NCI-H460 (cell line): ENCODE results near the gene BAHCC1. TPM values are rescaled to one million over a fixed set of nuclear protein-coding genes. Genes with fewer than 3 reads are reported as not detected.

Experiments
- DNase-seq: peaks from one replicate; pipeline ENCODE4 v3.0.0-alpha.2; 2016; ENCODE audit warnings: low read depth; ENCODE audit errors: extremely low read depth
- total RNA-seq: library from RNA; depleted of rRNA; stranded (reverse); fragments of >200 nt; shearing (Covaris generic); gene quantifications from 2 replicates; pipeline ENCODE4 v1.2.3, GENCODE V29; 2014

BAHCC1 gene
- total RNA-seq, 1 experiment from 2014 or later = 6.7 TPM

- peak; percentile 72 for DNase-seq
These were observed 92.4 kb downstream of the BAHCC1 start for GRCh38 chr17:81487487-81488275.

GRCh38 chr17:81488276-81488860 is 93.1 kb downstream of the BAHCC1 start:
- DNase-seq = no peak

- DNase-seq = no peak
These were observed 94.0 kb downstream of the BAHCC1 start for GRCh38 chr17:81489012-81489997.

GRCh38 chr17:81489998-81490992 is 95.0 kb downstream of the BAHCC1 start:
- DNase-seq = no peak

GRCh38 chr17:81491181-81491581 is 95.9 kb downstream of the BAHCC1 start:
- DNase-seq = peak; percentile 14

GRCh38 chr17:81491761-81492160 is 96.5 kb downstream of the BAHCC1 start:
- no peak for DNase-seq

- no peak for DNase-seq
These were observed 96.9 kb downstream of the BAHCC1 start for GRCh38 chr17:81492202-81492601.

- DNase-seq = no peak
These were observed 97.4 kb downstream of the BAHCC1 start for GRCh38 chr17:81492706-81493105.

- DNase-seq = no peak
These were observed 98.2 kb downstream of the BAHCC1 start for GRCh38 chr17:81493198-81494038.

- no peak for DNase-seq
These were observed 99.5 kb downstream of the BAHCC1 start for GRCh38 chr17:81494626-81495377.

GRCh38 chr17:81498953-81499600 is 103.8 kb downstream of the BAHCC1 start:
- no peak for DNase-seq

- no peak for DNase-seq
These were observed 104.3 kb downstream of the BAHCC1 start for GRCh38 chr17:81499601-81499970.

- no peak for DNase-seq
These were observed 104.8 kb downstream of the BAHCC1 start for GRCh38 chr17:81500047-81500446.

GRCh38 chr17:81502471-81503017 is 107.3 kb downstream of the BAHCC1 start:
- no peak for DNase-seq

GRCh38 chr17:81503619-81504018 is 108.4 kb downstream of the BAHCC1 start:
- DNase-seq = no peak

- DNase-seq = no peak
These were observed 113.5 kb downstream of the BAHCC1 start for GRCh38 chr17:81508639-81509206.
